ENCODE results near the gene PLCG1.

- TF ChIP-seq CTCF (IDR thresholded peaks at IDR 0.05) (no peak), POLR2A (IDR thresholded peaks at IDR 0.05) (no peak)
Measured at GRCh38 chr20:41172296-41173140, 35.2 kb downstream of the PLCG1 start.
